ENCODE results near the gene ST8SIA6.

DNA sequence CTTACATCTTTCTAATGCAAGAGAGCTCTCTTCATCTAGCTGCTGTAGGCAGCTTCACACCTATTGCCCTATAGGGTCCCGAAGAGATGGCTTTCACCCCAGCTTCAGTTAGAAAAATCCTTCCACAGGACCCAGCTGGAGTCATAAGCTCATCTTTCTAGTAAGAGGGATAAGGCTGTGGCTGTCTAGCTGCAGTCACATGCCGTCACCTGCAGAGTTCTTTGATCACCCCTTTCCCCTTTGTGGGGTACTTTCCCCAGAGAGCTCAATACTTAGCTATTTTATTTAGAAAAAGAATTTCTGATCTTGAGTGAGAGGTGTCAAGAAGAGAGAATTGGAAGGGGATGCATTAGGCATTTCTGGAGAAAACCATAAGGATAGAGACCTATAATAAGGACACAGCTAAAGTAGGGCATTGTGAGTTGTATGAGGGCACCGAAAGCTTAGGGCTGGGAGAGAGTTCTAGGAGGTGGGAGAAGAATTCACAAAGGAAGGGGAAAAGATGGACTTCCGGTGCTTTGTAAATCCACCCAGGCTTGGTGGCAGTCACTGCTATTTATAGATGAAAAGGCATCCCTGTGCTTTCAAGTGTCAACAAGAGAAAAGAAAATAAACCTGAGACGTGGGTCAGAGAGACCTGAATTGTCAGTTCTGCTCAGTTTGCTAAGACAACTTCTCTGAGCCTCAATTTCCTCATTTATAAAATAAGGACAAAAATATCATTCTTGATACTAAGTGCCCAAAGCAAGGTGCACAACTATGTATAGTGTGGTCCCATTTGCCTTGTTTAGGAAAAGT lies 11.1 kb upstream of the ST8SIA6 start:
- TF ChIP-seq, protein P1, sequence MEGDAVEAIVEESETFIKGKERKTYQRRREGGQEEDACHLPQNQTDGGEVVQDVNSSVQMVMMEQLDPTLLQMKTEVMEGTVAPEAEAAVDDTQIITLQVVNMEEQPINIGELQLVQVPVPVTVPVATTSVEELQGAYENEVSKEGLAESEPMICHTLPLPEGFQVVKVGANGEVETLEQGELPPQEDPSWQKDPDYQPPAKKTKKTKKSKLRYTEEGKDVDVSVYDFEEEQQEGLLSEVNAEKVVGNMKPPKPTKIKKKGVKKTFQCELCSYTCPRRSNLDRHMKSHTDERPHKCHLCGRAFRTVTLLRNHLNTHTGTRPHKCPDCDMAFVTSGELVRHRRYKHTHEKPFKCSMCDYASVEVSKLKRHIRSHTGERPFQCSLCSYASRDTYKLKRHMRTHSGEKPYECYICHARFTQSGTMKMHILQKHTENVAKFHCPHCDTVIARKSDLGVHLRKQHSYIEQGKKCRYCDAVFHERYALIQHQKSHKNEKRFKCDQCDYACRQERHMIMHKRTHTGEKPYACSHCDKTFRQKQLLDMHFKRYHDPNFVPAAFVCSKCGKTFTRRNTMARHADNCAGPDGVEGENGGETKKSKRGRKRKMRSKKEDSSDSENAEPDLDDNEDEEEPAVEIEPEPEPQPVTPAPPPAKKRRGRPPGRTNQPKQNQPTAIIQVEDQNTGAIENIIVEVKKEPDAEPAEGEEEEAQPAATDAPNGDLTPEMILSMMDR (IDR thresholded peaks at IDR 0.05; ENCODE audit: insufficient read depth, low read length): no peak
- TF ChIP-seq, protein P2, sequence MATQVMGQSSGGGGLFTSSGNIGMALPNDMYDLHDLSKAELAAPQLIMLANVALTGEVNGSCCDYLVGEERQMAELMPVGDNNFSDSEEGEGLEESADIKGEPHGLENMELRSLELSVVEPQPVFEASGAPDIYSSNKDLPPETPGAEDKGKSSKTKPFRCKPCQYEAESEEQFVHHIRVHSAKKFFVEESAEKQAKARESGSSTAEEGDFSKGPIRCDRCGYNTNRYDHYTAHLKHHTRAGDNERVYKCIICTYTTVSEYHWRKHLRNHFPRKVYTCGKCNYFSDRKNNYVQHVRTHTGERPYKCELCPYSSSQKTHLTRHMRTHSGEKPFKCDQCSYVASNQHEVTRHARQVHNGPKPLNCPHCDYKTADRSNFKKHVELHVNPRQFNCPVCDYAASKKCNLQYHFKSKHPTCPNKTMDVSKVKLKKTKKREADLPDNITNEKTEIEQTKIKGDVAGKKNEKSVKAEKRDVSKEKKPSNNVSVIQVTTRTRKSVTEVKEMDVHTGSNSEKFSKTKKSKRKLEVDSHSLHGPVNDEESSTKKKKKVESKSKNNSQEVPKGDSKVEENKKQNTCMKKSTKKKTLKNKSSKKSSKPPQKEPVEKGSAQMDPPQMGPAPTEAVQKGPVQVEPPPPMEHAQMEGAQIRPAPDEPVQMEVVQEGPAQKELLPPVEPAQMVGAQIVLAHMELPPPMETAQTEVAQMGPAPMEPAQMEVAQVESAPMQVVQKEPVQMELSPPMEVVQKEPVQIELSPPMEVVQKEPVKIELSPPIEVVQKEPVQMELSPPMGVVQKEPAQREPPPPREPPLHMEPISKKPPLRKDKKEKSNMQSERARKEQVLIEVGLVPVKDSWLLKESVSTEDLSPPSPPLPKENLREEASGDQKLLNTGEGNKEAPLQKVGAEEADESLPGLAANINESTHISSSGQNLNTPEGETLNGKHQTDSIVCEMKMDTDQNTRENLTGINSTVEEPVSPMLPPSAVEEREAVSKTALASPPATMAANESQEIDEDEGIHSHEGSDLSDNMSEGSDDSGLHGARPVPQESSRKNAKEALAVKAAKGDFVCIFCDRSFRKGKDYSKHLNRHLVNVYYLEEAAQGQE (IDR thresholded peaks at IDR 0.05; ENCODE audit: insufficient replicate concordance, low read depth): no peak
- TF ChIP-seq POLR2AphosphoS5 (IDR thresholded peaks at IDR 0.05; ENCODE audit: low read depth) (no peak), GABPA (IDR thresholded peaks at IDR 0.05; ENCODE audit: low read depth) (no peak), SPI1 (IDR thresholded peaks at IDR 0.05; ENCODE audit: borderline replicate concordance, low read depth) (no peak)
